Breast epithelium (tissue), 4 donors: ENCODE data around the gene AGAP5. TPM values are rescaled to one million over a fixed set of nuclear protein-coding genes. Genes with fewer than 3 reads are reported as not detected.

ENCODE experiments used
- DNase-seq, 2 donors: peaks; one replicate each; pipeline ENCODE4 v3.0.0-alpha.2; 2019; ENCODE audit warnings: low spot score in 2 of 2
- H3K27ac ChIP-seq, 2 donors: fragments of 200-600 bp; sonication (generic) in 1 of 2; one replicate each; pipeline ENCODE4 v1.5.1; 2016 to 2019; ENCODE audit warnings: mild to moderate bottlenecking in 1 of 2
- H3K27me3 ChIP-seq, 2 donors: fragments of 200-600 bp; sonication (generic) in 1 of 2; one replicate each; pipeline versions ENCODE4 v1.5.1 to v1.6.0; 2017 to 2019; ENCODE audit warnings: control low read depth in 1 of 2, mild to moderate bottlenecking in 1 of 2
- H3K36me3 ChIP-seq: fragments of 200-600 bp; one replicate; pipeline ENCODE4 v1.5.1; 2019
- H3K4me1 ChIP-seq, 2 donors: fragments of 200-600 bp; sonication (generic); one replicate each; pipeline ENCODE4 v1.5.1; 2016 to 2019; ENCODE audit warnings: control low read depth in 1 of 2
- H3K4me3 ChIP-seq, 3 donors: fragments of 200-600 bp; sonication (generic); 1 replicate in 2 of 3; 2 replicates in 1 of 3; pipeline ENCODE4 v1.5.1; 2016 to 2019; ENCODE audit warnings: mild to moderate bottlenecking in 3 of 3, moderate library complexity in 2 of 3
- H3K9me3 ChIP-seq, 2 donors: fragments of 200-600 bp; sonication (generic) in 1 of 2; one replicate each; pipeline ENCODE4 v1.5.1; 2016 to 2019; ENCODE audit warnings: control low read depth in 1 of 2
- POLR2A ChIP-seq: fragments of 450-650 bp; IDR thresholded peaks from one replicate; pipeline ENCODE4 v1.6.1; 2016; ENCODE audit warnings: antibody characterized with exemption, mild to moderate bottlenecking, moderate library complexity
- POLR2AphosphoS5 ChIP-seq, 3 donors: sonication (generic); formaldehyde crosslinking; IDR thresholded peaks; one replicate each; pipeline ENCODE4 v1.6.1; 2017; ENCODE audit warnings: antibody characterized with exemption in 3 of 3
- intact Hi-C: fragments of 100-400 bp; cut with DNase I; formaldehyde crosslinking; loops from one replicate; pipeline ENCODE4 v1.15.1; 2023; ENCODE audit warnings: low total_unique reads
- total RNA-seq, 3 donors: library from RNA; depleted of rRNA; stranded (reverse); fragments of >200 nt; gene quantifications; one replicate each; pipeline ENCODE4 v1.1.0, GENCODE V29; 2016
- TF ChIP-seq, protein P1 (sequence below), 3 donors: fragments of 450-650 bp; IDR thresholded peaks; one replicate each; pipeline ENCODE4 v1.5.1; 2016 to 2017; ENCODE audit warnings: antibody characterized with exemption in 3 of 3, mild to moderate bottlenecking in 3 of 3, moderate library complexity in 3 of 3

AGAP5 gene
- total RNA-seq, 3 donors from 2014 or later: 5.4 to 11.7 (median 7.9) TPM

DNA sequence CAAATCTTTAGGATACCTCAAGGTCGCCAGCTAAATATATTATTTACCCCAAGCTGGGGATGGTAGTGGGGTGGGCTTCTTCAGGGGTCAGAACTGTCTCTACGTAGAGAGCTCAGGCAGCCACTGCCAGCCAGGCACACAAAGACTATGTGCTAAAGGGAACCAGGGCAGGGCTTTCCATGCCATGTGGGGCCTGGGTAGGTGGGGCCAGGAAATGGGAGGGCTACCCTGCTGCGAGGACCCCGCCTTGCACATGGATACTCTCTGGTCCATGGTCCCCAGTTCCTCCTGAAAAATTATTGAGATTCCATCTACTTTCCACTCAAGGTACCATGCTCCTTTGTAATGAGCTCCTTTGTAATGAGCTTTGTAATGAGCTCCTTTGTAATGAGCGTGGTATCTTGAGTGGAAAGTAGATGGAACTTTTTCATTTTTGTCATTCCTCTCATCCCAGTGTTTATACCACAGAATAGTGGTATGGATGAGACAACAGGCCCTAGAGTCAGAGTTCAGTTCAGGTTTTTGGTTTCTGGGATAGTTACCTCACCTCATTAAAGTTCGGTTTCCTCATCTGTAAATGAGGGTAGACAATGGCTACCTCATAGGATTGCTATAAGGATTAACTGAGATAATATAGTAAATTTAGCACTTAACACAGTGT is 47.9 kb downstream of the AGAP5 start:
- no peak for DNase-seq
- no peaks in the 10 kb centered on the region for H3K4me1 ChIP-seq
- no peak overlapping the region for H3K4me3 ChIP-seq
- TF ChIP-seq, protein P1, sequence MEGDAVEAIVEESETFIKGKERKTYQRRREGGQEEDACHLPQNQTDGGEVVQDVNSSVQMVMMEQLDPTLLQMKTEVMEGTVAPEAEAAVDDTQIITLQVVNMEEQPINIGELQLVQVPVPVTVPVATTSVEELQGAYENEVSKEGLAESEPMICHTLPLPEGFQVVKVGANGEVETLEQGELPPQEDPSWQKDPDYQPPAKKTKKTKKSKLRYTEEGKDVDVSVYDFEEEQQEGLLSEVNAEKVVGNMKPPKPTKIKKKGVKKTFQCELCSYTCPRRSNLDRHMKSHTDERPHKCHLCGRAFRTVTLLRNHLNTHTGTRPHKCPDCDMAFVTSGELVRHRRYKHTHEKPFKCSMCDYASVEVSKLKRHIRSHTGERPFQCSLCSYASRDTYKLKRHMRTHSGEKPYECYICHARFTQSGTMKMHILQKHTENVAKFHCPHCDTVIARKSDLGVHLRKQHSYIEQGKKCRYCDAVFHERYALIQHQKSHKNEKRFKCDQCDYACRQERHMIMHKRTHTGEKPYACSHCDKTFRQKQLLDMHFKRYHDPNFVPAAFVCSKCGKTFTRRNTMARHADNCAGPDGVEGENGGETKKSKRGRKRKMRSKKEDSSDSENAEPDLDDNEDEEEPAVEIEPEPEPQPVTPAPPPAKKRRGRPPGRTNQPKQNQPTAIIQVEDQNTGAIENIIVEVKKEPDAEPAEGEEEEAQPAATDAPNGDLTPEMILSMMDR (IDR thresholded peaks at IDR 0.05): no peak
- TF ChIP-seq POLR2AphosphoS5 (IDR thresholded peaks at IDR 0.05) (no peak), POLR2A (no peak)
- H3K9me3 ChIP-seq: no peaks in the 10 kb centered on the region
- H3K27me3 ChIP-seq: no peaks in the 10 kb centered on the region
- intact Hi-C loops: no loop called here
- H3K27ac ChIP-seq: no peak overlapping the region
- no peaks in the 10 kb centered on the region for H3K36me3 ChIP-seq

DNA sequence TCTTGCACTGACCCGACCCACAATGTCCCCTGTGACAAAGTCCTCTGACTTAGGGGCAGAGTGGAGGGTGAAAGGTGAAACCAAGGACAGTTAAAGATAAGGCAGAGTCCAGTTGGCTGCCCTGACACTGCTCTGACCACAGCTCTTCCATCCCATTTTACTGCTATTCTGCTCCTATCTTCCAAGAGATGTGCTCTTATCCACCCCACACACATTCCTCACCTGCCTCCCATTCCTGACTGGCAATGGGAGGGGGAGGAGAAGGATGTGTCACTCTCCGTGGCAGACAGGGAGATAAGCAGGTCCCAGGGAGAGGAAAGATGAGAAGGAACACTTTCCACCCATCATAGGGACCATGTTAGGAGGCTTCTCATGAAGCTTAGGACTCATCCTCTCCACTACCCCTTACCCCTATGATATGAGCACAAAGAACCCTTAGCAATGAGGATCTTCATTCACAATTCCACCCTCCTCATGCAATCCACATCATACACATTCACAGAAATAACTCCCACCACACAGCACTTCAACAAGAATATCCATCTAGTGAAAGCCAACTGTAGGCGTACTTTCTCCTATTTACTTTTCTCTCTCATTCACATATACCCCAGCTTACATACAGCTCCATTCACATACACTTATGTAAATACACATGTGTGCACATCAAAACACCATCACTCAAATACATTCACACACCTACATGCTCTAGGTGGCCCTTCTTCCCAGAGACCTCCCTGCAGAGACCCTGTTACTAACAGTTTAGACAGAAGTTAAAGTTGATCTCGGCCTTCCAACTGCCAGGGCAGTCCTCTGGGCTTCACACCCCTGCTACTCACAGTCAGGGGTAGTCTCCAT is 48.7 kb downstream of the AGAP5 start:
- Histone ChIP-seq H3K9me3 (no peaks in the 10 kb centered on the region), H3K4me1 (no peaks in the 10 kb centered on the region), H3K27ac (no peak overlapping the region), H3K36me3 (no peaks in the 10 kb centered on the region), H3K27me3 (no peaks in the 10 kb centered on the region), H3K4me3 (no peak overlapping the region)
- intact Hi-C loops: no loop called here
- DNase-seq: no peak
- TF ChIP-seq POLR2A (no peak), POLR2AphosphoS5 (IDR thresholded peaks at IDR 0.05) (no peak)
- TF ChIP-seq, protein P1 (IDR thresholded peaks at IDR 0.05): no peak

DNA sequence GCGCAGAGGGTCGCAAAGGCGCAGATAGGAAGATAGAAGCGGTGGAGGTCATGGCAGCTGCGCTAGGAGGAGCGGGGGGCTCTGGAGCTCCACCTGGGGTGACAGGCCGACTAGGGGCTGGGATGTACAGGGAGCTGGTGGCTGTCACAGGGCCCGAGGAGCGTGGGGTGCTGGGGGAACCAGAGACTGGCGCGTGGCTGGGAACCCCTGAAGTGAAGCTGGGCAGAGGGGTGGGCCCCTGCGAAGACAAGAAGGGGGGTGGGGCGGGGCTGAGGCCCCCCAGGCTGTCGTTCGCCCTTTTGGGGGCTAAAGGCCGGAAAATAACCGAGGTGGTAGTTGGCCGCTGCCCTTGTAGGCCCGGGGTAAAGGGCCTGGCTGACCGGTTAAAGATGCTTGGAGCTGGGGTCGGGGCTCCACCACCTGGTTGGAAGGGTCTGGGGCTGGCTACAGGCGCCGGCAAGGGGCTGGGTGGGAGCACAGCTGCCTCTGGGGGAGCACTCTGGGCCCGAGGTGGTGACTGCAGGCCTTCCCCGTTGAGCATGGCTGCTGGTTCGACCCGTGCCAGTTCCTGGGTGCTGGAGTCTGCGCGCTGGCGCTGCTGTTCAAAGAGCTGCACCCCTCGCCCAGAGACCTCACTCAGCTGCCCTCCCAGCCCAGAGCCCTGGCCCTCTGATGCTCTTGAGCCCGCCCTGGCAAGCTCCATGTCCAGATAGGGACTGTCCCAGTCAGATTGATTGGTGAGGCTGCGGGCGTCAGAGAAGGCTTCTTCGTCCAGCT is 49.8 kb downstream of the AGAP5 start:
- TF ChIP-seq POLR2A: no peak
- TF ChIP-seq POLR2AphosphoS5 (IDR thresholded peaks at IDR 0.05): no peak
- TF ChIP-seq, protein P1 (IDR thresholded peaks at IDR 0.05): no peak
- DNase-seq: no peak
- peak overlapping the region; percentile 48 to 59 for H3K27ac ChIP-seq
- no peaks in the 10 kb centered on the region for H3K9me3 ChIP-seq
- no peaks in the 10 kb centered on the region for H3K27me3 ChIP-seq
- H3K36me3 ChIP-seq: no peaks in the 10 kb centered on the region
- intact Hi-C loops: no loop called here
- no peaks in the 10 kb centered on the region for H3K4me1 ChIP-seq
- H3K4me3 ChIP-seq: peak overlapping the region; percentile 64 to 92 (median 78)

DNA sequence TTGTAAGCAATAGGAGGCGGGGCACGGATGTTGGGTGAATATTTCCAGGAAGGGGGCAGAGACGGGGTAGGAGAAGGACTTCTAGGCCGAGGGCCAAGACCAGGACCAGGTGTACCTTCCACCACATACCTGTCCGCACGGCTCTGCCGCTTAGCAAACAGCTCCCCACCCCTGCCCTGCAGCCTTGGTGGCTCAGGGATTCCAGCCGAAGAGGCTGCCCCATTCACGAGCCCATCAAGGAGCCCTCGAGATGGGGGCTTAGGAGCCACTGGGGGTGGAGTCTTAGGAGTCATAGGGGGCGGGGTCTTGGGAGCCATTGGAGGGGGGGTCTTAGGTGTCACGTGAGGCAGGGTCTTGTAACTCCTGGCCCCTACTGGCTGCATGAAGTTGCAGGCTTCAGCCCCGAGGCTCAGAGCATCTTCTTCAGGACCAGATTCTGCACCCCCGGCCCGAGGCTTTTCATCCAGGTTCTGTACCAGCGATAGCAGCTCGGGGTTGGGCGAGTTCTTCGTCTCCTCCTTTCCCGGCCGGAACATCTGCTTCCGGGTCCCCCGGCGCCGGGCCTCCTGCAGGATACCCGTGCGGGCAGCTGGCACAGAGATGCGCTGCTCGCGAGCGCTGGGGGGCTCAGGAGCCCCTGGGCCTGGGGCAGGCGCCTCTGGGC is 50.6 kb downstream of the AGAP5 start:
- intact Hi-C loops: no loop called here
- H3K27ac ChIP-seq: peak overlapping the region; percentile 48 to 59
- no peaks in the 10 kb centered on the region for H3K27me3 ChIP-seq
- H3K36me3 ChIP-seq: no peaks in the 10 kb centered on the region
- no peaks in the 10 kb centered on the region for H3K4me1 ChIP-seq
- TF ChIP-seq POLR2AphosphoS5 (IDR thresholded peaks at IDR 0.05) (no peak), POLR2A (no peak)
- TF ChIP-seq, protein P1 (IDR thresholded peaks at IDR 0.05): no peak
- H3K9me3 ChIP-seq: no peaks in the 10 kb centered on the region
- peak; percentile 40 to 71 for DNase-seq
- peak overlapping the region; percentile 64 to 92 (median 78) for H3K4me3 ChIP-seq
